ENCODE results near the gene TAF1B.

Gene TAF1B

GRCh38 chr2:9951522-9952285 is 108.4 kb downstream of the TAF1B start, which contains the start of gene GRHL1:
Gene GRHL1 (plus strand): TSS chr2:9951693. CDS start chr2:9951834, 141 bp downstream.
- peak; percentile 59 for DNase-seq (ENCODE audit: low read depth)
- peak within 1 kb of the TSS; percentile 54 for H3K4me3 ChIP-seq (ENCODE audit: low read depth, low read length)

DNA sequence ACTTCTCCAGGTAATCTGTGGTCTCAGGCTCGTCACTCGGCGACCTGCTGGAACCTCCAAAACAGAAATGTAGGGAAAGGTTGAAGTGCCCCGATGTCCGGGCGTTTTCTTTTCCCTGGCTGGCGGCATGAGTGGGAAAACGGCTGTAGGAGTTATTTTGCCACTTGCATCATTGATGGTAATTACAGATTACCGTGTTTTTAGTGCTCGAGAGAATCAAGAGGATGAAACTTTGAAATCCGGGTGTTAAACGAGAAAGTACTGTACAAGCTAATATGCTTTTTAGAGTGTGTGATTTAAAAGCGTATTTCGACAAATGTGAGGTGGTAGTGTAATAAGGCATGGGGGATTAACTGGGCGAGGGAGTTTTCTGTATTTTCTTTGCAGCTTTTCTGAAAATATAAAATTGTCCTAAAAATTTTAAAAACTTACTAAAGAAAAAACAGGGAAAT is 109.0 kb downstream of the TAF1B start:
- H3K4me3 ChIP-seq (ENCODE audit: low read depth, low read length): peak overlapping the region; percentile 54
- DNase-seq (ENCODE audit: low read depth): no peak

DNA sequence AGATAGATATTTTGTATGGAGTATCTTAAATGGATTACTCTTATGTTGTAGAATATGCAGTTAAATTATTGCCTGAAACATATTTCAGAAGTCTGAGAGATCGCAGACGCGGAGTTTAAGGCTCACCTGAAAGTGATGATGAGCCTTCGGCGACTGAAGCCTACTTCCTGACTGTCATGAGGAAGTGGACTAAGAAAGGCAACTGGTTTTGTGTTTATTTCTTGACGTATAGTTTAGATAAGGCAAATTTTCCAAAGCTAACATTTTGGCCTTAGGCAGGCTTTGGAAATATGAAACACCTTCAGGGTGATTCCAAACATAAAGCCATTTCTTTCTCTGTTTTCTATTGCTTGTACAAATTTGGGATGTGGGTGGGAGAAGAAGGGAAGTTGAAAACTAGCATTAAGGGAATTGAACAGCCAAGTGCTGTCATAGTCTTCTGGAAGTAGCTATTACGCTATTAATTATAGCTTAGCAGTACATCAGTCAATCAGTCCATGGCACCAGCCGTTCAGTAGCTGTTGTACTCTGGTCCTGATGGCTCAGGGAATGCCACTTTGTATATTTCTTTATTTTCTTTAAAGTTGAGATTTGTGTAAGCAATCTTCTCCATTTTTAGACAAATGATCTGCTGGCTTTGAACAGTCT is 109.7 kb downstream of the TAF1B start:
- DNase-seq (ENCODE audit: low read depth): no peak
- no peak overlapping the region for H3K4me3 ChIP-seq (ENCODE audit: low read depth, low read length)

- DNase-seq (ENCODE audit: low read depth): no peak
- no peak overlapping the region for H3K4me3 ChIP-seq (ENCODE audit: low read depth, low read length)
Observed at GRCh38 chr2:9954136-9954535, 110.9 kb downstream of the TAF1B start.

DNA sequence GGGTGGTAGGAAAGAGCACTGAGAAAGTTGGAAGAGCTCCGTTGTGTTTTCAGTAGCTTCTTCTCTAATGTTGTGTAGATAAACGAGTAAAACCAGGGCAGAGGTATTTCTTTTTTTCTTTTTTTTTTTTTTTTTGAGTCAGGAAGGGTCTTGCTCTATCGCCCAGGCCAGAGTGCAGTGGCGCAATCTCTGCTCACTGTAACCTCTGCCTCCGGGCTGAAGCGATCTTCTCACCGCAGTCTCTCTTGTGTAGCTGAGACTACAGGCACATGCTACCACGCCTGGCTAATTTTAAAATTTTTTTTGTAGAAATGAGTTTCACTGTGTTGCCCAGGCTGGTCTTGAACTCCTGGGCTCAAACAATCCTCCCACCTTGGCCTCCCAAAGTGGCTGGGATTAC is 114.8 kb downstream of the TAF1B start:
- no peak for DNase-seq (ENCODE audit: low read depth)
- H3K4me3 ChIP-seq (ENCODE audit: low read depth, low read length): no peak overlapping the region

- no peak for DNase-seq (ENCODE audit: low read depth)
- no peak overlapping the region for H3K4me3 ChIP-seq (ENCODE audit: low read depth, low read length)
Observed at GRCh38 chr2:9959262-9959661, 116.0 kb downstream of the TAF1B start.

DNA sequence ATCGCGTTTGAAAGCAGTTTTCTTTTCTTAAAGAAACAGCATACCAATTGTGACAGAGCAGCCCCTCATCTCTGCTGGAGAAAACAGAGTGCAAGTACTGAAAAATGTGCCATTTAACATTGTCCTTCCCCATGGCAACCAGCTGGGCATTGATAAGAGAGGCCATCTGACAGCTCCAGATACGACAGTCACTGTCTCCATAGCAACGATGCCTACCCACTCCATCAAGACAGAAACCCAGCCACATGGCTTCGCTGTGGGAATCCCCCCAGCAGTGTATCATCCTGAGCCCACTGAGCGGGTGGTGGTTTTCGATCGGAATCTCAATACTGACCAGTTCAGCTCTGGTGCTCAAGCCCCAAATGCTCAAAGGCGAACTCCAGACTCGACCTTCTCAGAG is 117.7 kb downstream of the TAF1B start:
- no peak overlapping the region for H3K4me3 ChIP-seq (ENCODE audit: low read depth, low read length)
- DNase-seq (ENCODE audit: low read depth): no peak

GRCh38 chr2:9964334-9964980 is 121.2 kb downstream of the TAF1B start:
- DNase-seq (ENCODE audit: low read depth): no peak
- no peak overlapping the region for H3K4me3 ChIP-seq (ENCODE audit: low read depth, low read length)

DNA sequence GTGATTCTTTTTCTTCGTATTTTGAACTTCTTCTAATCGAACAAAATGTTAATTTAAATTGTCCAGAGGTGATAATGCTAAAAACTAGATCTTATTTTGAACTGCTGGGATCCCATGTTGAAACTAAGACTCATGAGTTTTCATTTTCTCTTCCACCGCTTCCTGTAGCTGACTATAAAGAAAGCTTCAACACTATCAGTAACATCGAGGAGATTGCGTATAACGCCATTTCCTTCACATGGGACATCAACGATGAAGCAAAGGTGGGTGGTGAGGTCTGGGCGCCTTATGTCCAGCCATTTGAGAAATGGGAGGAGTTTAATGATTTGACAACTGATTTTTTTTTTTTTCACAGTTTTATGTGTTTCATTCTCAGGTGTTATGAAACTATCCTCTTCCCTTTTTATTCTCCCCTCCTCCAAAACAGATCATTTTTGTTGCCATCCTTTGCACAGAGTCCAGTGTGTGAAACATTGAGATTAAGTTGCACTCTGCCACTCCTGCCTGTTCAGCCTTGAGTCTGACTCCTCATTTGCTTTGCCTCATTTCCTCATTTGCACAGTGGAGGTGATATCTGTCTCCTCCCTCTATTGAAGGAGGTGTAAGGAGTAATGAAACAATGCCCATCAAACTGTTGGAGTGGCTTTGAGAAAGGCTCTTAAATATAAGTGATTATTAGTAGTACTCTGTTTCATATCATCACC is 122.0 kb downstream of the TAF1B start:
- DNase-seq (ENCODE audit: low read depth): no peak
- H3K4me3 ChIP-seq (ENCODE audit: low read depth, low read length): no peak overlapping the region

GRCh38 chr2:9966491-9967022 is 123.3 kb downstream of the TAF1B start:
- H3K4me3 ChIP-seq (ENCODE audit: low read depth, low read length): no peak overlapping the region
- DNase-seq (ENCODE audit: low read depth): no peak

DNA sequence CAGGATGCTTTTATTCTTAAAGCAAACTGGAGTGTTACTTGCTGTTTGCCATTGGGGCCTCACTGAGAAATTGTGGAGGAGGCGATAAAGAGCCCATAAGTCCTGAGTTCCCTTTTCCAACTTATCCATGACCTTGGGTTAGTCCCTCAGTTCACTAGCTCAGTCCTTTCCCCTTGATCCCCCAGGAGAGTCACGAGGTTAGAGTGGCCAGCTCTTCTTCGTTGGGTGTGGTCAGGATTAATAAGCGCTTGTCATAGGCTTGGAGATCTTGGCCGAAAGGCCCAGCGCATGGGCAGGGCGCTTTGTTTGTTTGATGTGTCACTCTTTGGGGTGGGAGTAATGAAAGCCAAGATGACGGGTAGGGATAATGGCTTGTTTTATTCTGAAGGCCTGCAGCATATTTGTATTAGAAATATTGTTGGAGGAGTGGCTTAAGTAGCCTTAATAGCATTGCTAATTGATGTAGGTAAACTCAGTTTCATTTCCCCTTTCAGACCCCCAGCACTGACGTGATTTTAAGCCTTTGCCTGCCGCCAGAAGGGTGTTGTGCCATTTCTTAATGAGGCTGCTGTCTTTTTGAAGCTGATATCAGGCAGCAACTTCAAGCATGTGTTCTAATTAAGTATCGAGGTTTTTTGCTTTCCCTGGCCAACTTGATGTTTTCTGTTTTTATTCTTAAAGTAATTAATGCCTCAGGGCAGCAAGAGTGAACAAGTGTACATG is 123.9 kb downstream of the TAF1B start:
- DNase-seq (ENCODE audit: low read depth): no peak
- H3K4me3 ChIP-seq (ENCODE audit: low read depth, low read length): no peak overlapping the region

DNA sequence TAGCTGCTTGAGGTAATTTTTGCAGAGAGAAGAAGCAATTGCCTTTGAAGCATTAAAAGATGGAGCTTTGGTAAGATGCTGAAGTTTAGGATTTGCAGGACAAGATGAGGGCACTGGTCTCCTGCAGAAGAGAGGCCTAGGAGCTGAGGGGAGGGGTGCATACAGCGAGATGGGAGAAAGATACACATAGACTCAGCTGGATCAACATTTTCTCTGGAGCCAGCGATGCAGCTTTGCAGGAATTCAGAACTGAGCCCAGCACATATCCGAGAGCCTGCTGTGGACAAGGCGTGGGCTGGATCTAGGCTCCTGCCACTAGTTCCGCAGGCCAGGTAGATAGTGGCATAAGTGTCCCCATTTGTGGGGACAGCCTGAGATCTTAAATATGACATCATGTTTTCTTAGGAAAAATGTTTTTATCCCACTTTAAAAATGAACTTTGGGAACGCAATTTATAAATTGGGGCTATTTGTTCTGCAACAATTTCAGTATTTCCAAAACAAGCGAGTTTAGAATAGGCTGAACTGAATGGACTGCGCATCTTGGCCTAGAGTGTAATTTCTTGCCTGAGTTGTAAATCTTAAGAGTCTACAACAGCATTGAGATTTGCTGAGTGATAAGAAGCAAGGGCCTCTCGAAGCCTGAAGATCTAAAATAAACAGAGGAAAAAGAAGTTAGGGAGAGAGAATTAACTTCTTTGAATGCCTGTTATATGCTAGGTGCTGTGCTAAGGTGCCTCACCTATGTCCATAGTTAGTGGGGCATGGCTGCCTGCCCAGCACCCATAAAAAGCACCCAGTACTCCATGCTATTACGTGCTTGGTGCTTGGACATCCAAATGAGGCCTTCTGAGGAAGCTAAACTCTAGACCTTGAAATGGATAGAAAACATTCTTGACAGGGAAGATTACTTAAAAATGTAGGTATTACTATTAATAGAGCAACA is 125.6 kb downstream of the TAF1B start:
- no peak overlapping the region for H3K4me3 ChIP-seq (ENCODE audit: low read depth, low read length)
- DNase-seq (ENCODE audit: low read depth): no peak

GRCh38 chr2:9970200-9971044 is 127.1 kb downstream of the TAF1B start:
- no peak for DNase-seq (ENCODE audit: low read depth)
- no peak overlapping the region for H3K4me3 ChIP-seq (ENCODE audit: low read depth, low read length)

DNA sequence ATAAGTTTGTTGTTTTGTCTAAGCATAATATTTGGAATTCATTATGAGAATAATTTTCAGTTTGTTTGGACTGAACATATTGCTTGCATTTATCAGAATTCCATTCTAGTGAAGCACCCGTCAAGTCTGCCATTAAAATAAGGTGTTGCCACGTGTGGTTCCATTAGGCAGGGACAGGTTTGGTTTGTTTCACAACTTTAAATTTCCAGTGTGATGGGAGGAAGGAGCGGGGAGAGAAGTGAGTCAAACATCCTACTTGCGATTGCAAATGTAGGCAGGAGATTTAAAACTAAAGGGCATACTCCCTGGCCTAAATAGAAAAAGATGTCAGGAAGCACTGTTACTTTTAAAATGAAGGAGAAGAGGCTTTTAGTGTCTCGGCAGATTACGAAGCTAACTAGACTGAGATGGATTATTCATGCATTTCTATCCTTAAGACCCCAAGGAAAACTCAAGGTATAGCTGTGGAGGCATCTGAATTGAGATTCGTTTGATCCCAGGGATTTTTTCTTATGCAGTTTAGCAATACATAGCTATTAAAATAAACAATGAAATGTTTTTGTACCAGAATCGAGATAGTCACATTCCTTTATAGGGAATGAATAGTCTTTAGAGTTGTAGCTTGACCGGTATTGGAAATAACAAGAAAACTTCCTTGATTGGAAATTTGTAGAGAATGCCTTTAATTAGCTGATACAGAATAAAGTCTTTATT is 128.0 kb downstream of the TAF1B start:
- no peak for DNase-seq (ENCODE audit: low read depth)
- H3K4me3 ChIP-seq (ENCODE audit: low read depth, low read length): no peak overlapping the region

DNA sequence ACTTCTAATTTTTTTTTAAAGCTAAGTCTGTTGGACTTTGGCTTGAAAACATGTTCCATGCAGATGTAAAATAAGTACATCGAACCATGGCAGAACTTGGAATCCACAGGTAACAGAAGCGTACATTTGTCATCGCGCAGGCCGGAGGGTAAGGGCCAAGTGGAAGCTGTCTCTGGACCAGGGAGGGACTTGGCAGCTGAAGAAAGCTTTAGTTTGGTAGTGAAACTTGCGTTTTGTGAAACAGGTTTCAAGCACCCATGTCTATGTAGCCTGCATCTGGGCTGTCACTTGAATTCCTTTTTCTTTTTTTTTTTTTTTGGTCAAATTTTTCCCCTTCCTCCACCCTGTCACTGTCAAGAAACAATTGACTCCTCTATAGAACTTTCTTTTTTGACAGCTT is 128.6 kb downstream of the TAF1B start:
- DNase-seq (ENCODE audit: low read depth): no peak

GRCh38 chr2:9972621-9973479 is 129.6 kb downstream of the TAF1B start:
- no peak overlapping the region for H3K4me3 ChIP-seq (ENCODE audit: low read depth, low read length)
- peak; percentile 52 for DNase-seq (ENCODE audit: low read depth)

More for the DNA sequence above, 128.6 kb downstream of the TAF1B start:
- no peak overlapping the region for H3K4me3 ChIP-seq (ENCODE audit: low read depth, low read length)
